Activated CD8-positive, alpha-beta memory T cell treated with anti-CD3 and anti-CD28 coated beads for 4 hours (primary cell): ENCODE results near the gene DCTN3.
A peak's percentile ranks its signal among the peaks of the same experiment; 100 is the strongest.

Source experiments
- DNase-seq, 2 donors: peaks; one replicate each; pipeline ENCODE4 v3.0.0-alpha.2; 2020; ENCODE audit warnings: low read depth in 2 of 2

DCTN3 gene

GRCh38 chr9:34620061-34620994 lies at the start of gene DCTN3:
DCTN3 (minus strand) TSS chr9:34620495; CDS start chr9:34620464, 31 bp downstream.
- peak; percentile 74 to 87 for DNase-seq

- DNase-seq: peak; percentile 76 to 80
Measured at GRCh38 chr9:34665381-34666250, 45.3 kb upstream of the DCTN3 start.

GRCh38 chr9:34665067-34665380 lies 44.7 kb upstream of the DCTN3 start:
- DNase-seq: no peak

- peak; percentile 12 to 38 for DNase-seq
Measured at GRCh38 chr9:34664281-34665066, 44.2 kb upstream of the DCTN3 start.

- no peak for DNase-seq
Measured at GRCh38 chr9:34663303-34663605, 43.0 kb upstream of the DCTN3 start.

GRCh38 chr9:34662526-34663302 lies 42.4 kb upstream of the DCTN3 start, which contains the start of gene CCL27:
CCL27 (minus strand) TSS chr9:34662657; CDS start chr9:34662633, 24 bp downstream.
- no peak for DNase-seq

- no peak for DNase-seq
Measured at GRCh38 chr9:34659592-34660253, 39.4 kb upstream of the DCTN3 start.

GRCh38 chr9:34658461-34658860 lies 38.2 kb upstream of the DCTN3 start:
- no peak for DNase-seq

GRCh38 chr9:34656992-34657391 lies 36.7 kb upstream of the DCTN3 start:
- DNase-seq: no peak

GRCh38 chr9:34655394-34655793 lies 35.1 kb upstream of the DCTN3 start:
- DNase-seq: no peak

- no peak for DNase-seq
Measured at GRCh38 chr9:34654323-34655051, 34.2 kb upstream of the DCTN3 start.

- DNase-seq: no peak
Measured at GRCh38 chr9:34653151-34654072, 33.1 kb upstream of the DCTN3 start.

- no peak for DNase-seq
Measured at GRCh38 chr9:34652602-34653000, 32.3 kb upstream of the DCTN3 start.

- peak in 1 of 2 donors; percentile 38 for DNase-seq
Measured at GRCh38 chr9:34651876-34652601, 31.7 kb upstream of the DCTN3 start, which contains the start of gene IL11RA. IL11RA (plus strand) TSS chr9:34652185; CDS start chr9:34655218, 3,033 bp downstream.

- DNase-seq: no peak
Measured at GRCh38 chr9:34651321-34651720, 31.0 kb upstream of the DCTN3 start.

- DNase-seq: no peak
Measured at GRCh38 chr9:34650816-34651215, 30.5 kb upstream of the DCTN3 start.

- no peak for DNase-seq
Measured at GRCh38 chr9:34648673-34649072, 28.4 kb upstream of the DCTN3 start.

GRCh38 chr9:34647651-34648050 lies 27.4 kb upstream of the DCTN3 start:
- DNase-seq: no peak
